H9 (cell line): ENCODE data around the gene BTBD8. TPM values are rescaled to one million over a fixed set of nuclear protein-coding genes. Genes with fewer than 3 reads are reported as not detected.

Experiments used
- DNase-seq: peaks from one replicate; pipeline ENCODE4 v3.0.0-alpha.2; 2017
- H2AFZ ChIP-seq: one replicate; pipeline ENCODE4 v1.6.1; 2013; ENCODE audit warnings: mild to moderate bottlenecking, low read length, control low read depth, moderate library complexity
- H2AK5ac ChIP-seq: 2 replicates; pipeline ENCODE4 v1.6.1; 2013; ENCODE audit warnings: low read length, control low read depth, mixed read lengths; ENCODE audit not compliant: insufficient read length
- H2BK120ac ChIP-seq: one replicate; pipeline ENCODE4 v1.6.1; 2013; ENCODE audit warnings: low read depth, mild to moderate bottlenecking, low read length, control low read depth, inconsistent platforms; ENCODE audit not compliant: poor library complexity, severe bottlenecking
- H2BK12ac ChIP-seq: 2 replicates; pipeline ENCODE4 v1.6.1; 2013; ENCODE audit warnings: low read length, control low read depth, mixed read lengths, low read depth; ENCODE audit not compliant: insufficient read length
- H2BK15ac ChIP-seq: 2 replicates; pipeline ENCODE4 v1.6.1; 2013; ENCODE audit warnings: low read depth, low read length, control low read depth
- H2BK20ac ChIP-seq: one replicate; pipeline ENCODE4 v1.6.1; 2013; ENCODE audit warnings: low read depth, mild to moderate bottlenecking, low read length, control low read depth, inconsistent platforms; ENCODE audit not compliant: poor library complexity, severe bottlenecking
- H2BK5ac ChIP-seq: 2 replicates; pipeline ENCODE4 v1.6.1; 2013; ENCODE audit warnings: low read length, control low read depth, mixed read lengths; ENCODE audit not compliant: insufficient read length
- H3K14ac ChIP-seq: 2 replicates; pipeline ENCODE4 v1.6.1; 2013; ENCODE audit warnings: low read length, control low read depth; ENCODE audit not compliant: insufficient read depth
- H3K18ac ChIP-seq: 2 replicates; pipeline ENCODE4 v1.6.1; 2013; ENCODE audit warnings: low read depth, mild to moderate bottlenecking, mixed read lengths, low read length, control low read depth; ENCODE audit not compliant: insufficient read length
- H3K23ac ChIP-seq: 2 replicates; pipeline ENCODE4 v1.6.1; 2013; ENCODE audit warnings: low read length, control low read depth, mixed read lengths, low read depth; ENCODE audit not compliant: insufficient read length
- H3K23me2 ChIP-seq: 2 replicates; pipeline ENCODE4 v1.6.1; 2013; ENCODE audit warnings: low read depth, mild to moderate bottlenecking, mixed read lengths, low read length, control low read depth; ENCODE audit not compliant: insufficient read length, poor library complexity, severe bottlenecking
- H3K27ac ChIP-seq: 2 replicates; pipeline ENCODE4 v1.5.1; 2013; ENCODE audit warnings: low read length, control low read depth, mixed read lengths, low read depth; ENCODE audit not compliant: insufficient read length
- H3K27me3 ChIP-seq: 2 replicates; pipeline ENCODE4 v1.6.1; 2013; ENCODE audit warnings: low read length, control low read depth, inconsistent platforms; ENCODE audit not compliant: insufficient read depth
- H3K4ac ChIP-seq: 2 replicates; pipeline ENCODE4 v1.6.1; 2013; ENCODE audit warnings: low read depth, mild to moderate bottlenecking, control low read depth, inconsistent platforms, low read length, moderate library complexity
- H3K4me1 ChIP-seq: 2 replicates; pipeline ENCODE4 v1.6.1; 2013; ENCODE audit warnings: low read length, control low read depth, inconsistent platforms; ENCODE audit not compliant: insufficient read depth
- H3K4me2 ChIP-seq: 2 replicates; pipeline ENCODE4 v1.6.1; 2013; ENCODE audit warnings: low read length, control low read depth, mixed read lengths; ENCODE audit not compliant: insufficient read length, insufficient read depth
- H3K56ac ChIP-seq: 2 replicates; pipeline ENCODE4 v1.6.1; 2013; ENCODE audit warnings: low read depth, mild to moderate bottlenecking, mixed read lengths, low read length, control low read depth; ENCODE audit not compliant: insufficient read length
- H3K79me1 ChIP-seq: 2 replicates; pipeline ENCODE4 v1.6.1; 2013; ENCODE audit warnings: low read depth, mild to moderate bottlenecking, moderate library complexity, low read length, control low read depth, inconsistent platforms; ENCODE audit not compliant: insufficient read depth, poor library complexity, severe bottlenecking
- H3K79me2 ChIP-seq: 2 replicates; pipeline ENCODE4 v1.6.1; 2013; ENCODE audit warnings: low read length, control low read depth, inconsistent platforms; ENCODE audit not compliant: insufficient read depth
- H3K9ac ChIP-seq: 2 replicates; pipeline ENCODE4 v1.6.1; 2013; ENCODE audit warnings: low read length, control low read depth, mixed read lengths; ENCODE audit not compliant: insufficient read length; ENCODE audit errors: extremely low read depth
- H3K9me3 ChIP-seq: one replicate; pipeline ENCODE4 v1.6.1; 2013; ENCODE audit warnings: low read depth, low read length, inconsistent platforms; ENCODE audit not compliant: control insufficient read depth
- H3T11ph ChIP-seq: one replicate; pipeline ENCODE4 v1.6.1; 2013; ENCODE audit warnings: mild to moderate bottlenecking, low read length, control low read depth, inconsistent platforms
- H4K20me1 ChIP-seq: one replicate; pipeline ENCODE4 v1.6.1; 2013; ENCODE audit not compliant: control insufficient read depth, insufficient read length, insufficient read depth
- H4K5ac ChIP-seq: 2 replicates; pipeline ENCODE4 v1.6.1; 2013; ENCODE audit warnings: low read depth, mild to moderate bottlenecking, mixed read lengths, low read length, control low read depth; ENCODE audit not compliant: insufficient read length
- H4K8ac ChIP-seq: replicated peaks from 2 replicates; pipeline ENCODE4 v1.6.1; 2013; ENCODE audit warnings: low read length, control low read depth, mixed read lengths, low read depth; ENCODE audit not compliant: insufficient read length
- H4K91ac ChIP-seq: 2 replicates; pipeline ENCODE4 v1.6.1; 2013; ENCODE audit warnings: low read depth, mild to moderate bottlenecking, moderate library complexity, mixed read lengths, low read length, control low read depth; ENCODE audit not compliant: insufficient read length
- H3K27ac Mint-ChIP-seq, 3 experiments: 2 replicates in 2 of 3; 3 replicates in 1 of 3; pipeline ENCODE4 v1.8.0; 2020 to 2021; ENCODE audit warnings: mixed read lengths in 3 of 3, mild to moderate bottlenecking in 1 of 3, moderate library complexity in 1 of 3
- H3K27me3 Mint-ChIP-seq: 2 replicates; pipeline ENCODE4 v1.8.0; 2021; ENCODE audit warnings: low read depth, mild to moderate bottlenecking, moderate library complexity, mixed read lengths
- H3K36me3 Mint-ChIP-seq, 3 experiments: 2 replicates in 2 of 3; 3 replicates in 1 of 3; pipeline ENCODE4 v1.8.0; 2020 to 2021; ENCODE audit warnings: low read depth in 3 of 3, mixed read lengths in 3 of 3; ENCODE audit not compliant: insufficient read depth in 1 of 3
- H3K4me1 Mint-ChIP-seq, 2 experiments: 2 replicates each; pipeline ENCODE4 v1.8.0; 2020; ENCODE audit warnings: mixed read lengths in 2 of 2
- H3K4me3 Mint-ChIP-seq, 2 experiments: 2 replicates in 1 of 2; 3 replicates in 1 of 2; pipeline ENCODE4 v1.8.0; 2020 to 2021; ENCODE audit warnings: mild to moderate bottlenecking in 2 of 2, mixed read lengths in 2 of 2, moderate library complexity in 1 of 2
- H3K9me3 Mint-ChIP-seq, 2 experiments: 2 replicates in 1 of 2; 3 replicates in 1 of 2; pipeline ENCODE4 v1.8.0; 2020; ENCODE audit warnings: mild to moderate bottlenecking in 2 of 2, mixed read lengths in 2 of 2, moderate library complexity in 1 of 2
- CTCF ChIP-seq: fragments of 200-600 bp; sonication (generic); conservative IDR thresholded peaks from 3 replicates; pipeline ENCODE4 v1.8.0; 2021; ENCODE audit warnings: antibody characterized with exemption, mild to moderate bottlenecking
- WGBS: extraction: QIAGEN DNeasy Blood & Tissue Kit; methylation state at CpG from one replicate; pipeline ENCODE4 v1.1.7; 2013; ENCODE audit warnings: missing lambda C conversion rate, low lambda C conversion rate, mixed read lengths; ENCODE audit not compliant: insufficient read length; ENCODE audit errors: extremely low coverage; 5-methylcytosine and 5-hydroxymethylcytosine counted together
- total RNA-seq: library from RNA; stranded (reverse); gene quantifications from 2 replicates; pipeline ENCODE4 v1.2.1, GENCODE V29; 2021

The BTBD8 gene
- total RNA-seq, 1 experiment from 2014 or later: 1.4 TPM

- Histone ChIP-seq H2BK12ac (no peak overlapping the region), H3K23ac (no peak overlapping the region), H3K4me1 (no peaks in the 10 kb centered on the region), H4K91ac (no peak overlapping the region), H3K56ac (no peak overlapping the region), H2BK120ac (no peak overlapping the region), H3K18ac (no peak overlapping the region), H3K14ac (no peak overlapping the region), H2BK5ac (no peak overlapping the region), H3K4ac (no peak overlapping the region), H3K79me1 (no peaks in the 10 kb centered on the region), H2BK15ac (no peak overlapping the region), H3K27me3 (no peaks in the 10 kb centered on the region), H4K20me1 (no peaks in the 10 kb centered on the region), H3K27ac (no peak overlapping the region), H3T11ph (no peak overlapping the region), H3K9me3 (no peaks in the 10 kb centered on the region), H3K4me2 (no peak overlapping the region), H4K8ac (no peak overlapping the region), H2BK20ac (no peak overlapping the region), H3K9ac (no peak overlapping the region), H3K23me2 (no peaks in the 10 kb centered on the region), H2AK5ac (no peak overlapping the region), H3K79me2 (no peaks in the 10 kb centered on the region), H2AFZ (no peak overlapping the region), H4K5ac (no peak overlapping the region)
- Mint-ChIP-seq H3K36me3 (no peaks in the 10 kb centered on the region), H3K27me3 (no peaks in the 10 kb centered on the region), H3K27ac (no peak overlapping the region), H3K9me3 (no peaks in the 10 kb centered on the region), H3K4me3 (no peak overlapping the region), H3K4me1 (peaks cover 6 to 7% of the 10 kb centered on the region in 2 experiments)
- DNase-seq: no peak
- TF ChIP-seq CTCF: no peak; the same call in 2 of the 3 replicates
- no CpG with 5 or more reads among the region's 1 CpG for WGBS
Measured at GRCh38 chr1:92040971-92041370, 39.2 kb upstream of the BTBD8 start.
